ENCODE data around the gene IL1R2.

Gene IL1R2

GRCh38 chr2:102044967-102045489, 53.3 kb downstream of the IL1R2 start:
- DNase-seq, result no peak

- DNase-seq, result no peak
Measured at GRCh38 chr2:102045697-102046096, 53.9 kb downstream of the IL1R2 start.

- no peak for DNase-seq
Measured at GRCh38 chr2:102046135-102046986, 54.6 kb downstream of the IL1R2 start.

- no peak for DNase-seq
Measured at GRCh38 chr2:102048465-102048864, 56.7 kb downstream of the IL1R2 start.

- DNase-seq, result no peak
Measured at GRCh38 chr2:102049756-102050443, 58.1 kb downstream of the IL1R2 start.

- no peak for DNase-seq
Measured at GRCh38 chr2:102050854-102051391, 59.2 kb downstream of the IL1R2 start.

- DNase-seq, result no peak
Measured at GRCh38 chr2:102051692-102052277, 60.0 kb downstream of the IL1R2 start.

- DNase-seq, result no peak
Measured at GRCh38 chr2:102052365-102052764, 60.6 kb downstream of the IL1R2 start.

- DNase-seq, result no peak
Measured at GRCh38 chr2:102053096-102053495, 61.3 kb downstream of the IL1R2 start.

- no peak for DNase-seq
Measured at GRCh38 chr2:102055346-102055990, 63.7 kb downstream of the IL1R2 start.

GRCh38 chr2:102056079-102056581, 64.4 kb downstream of the IL1R2 start:
- no peak for DNase-seq

- DNase-seq, result no peak
Measured at GRCh38 chr2:102057502-102058292, 65.9 kb downstream of the IL1R2 start.

GRCh38 chr2:102058293-102058833, 66.6 kb downstream of the IL1R2 start:
- no peak for DNase-seq

- DNase-seq, result no peak
Measured at GRCh38 chr2:102059151-102059550, 67.4 kb downstream of the IL1R2 start.

GRCh38 chr2:102060047-102060446, 68.3 kb downstream of the IL1R2 start:
- DNase-seq, result no peak

GRCh38 chr2:102060792-102061191, 69.0 kb downstream of the IL1R2 start:
- no peak for DNase-seq

GRCh38 chr2:102061286-102061699, 69.5 kb downstream of the IL1R2 start:
- no peak for DNase-seq

GRCh38 chr2:102061962-102062795, 70.4 kb downstream of the IL1R2 start:
- DNase-seq, result no peak

GRCh38 chr2:102062802-102063201, 71.0 kb downstream of the IL1R2 start:
- no peak for DNase-seq

- no peak for DNase-seq
Measured at GRCh38 chr2:102063487-102063911, 71.7 kb downstream of the IL1R2 start.

Measured in activated CD4-positive, CD25-positive, alpha-beta regulatory T cell treated with anti-CD3 and anti-CD28 coated beads, Interleukin-2, amount 50 U/mL, for 72 hours (primary cell).